Psoas muscle (tissue), 8 donors: ENCODE measurements around the gene ZC3H6. TPM values are rescaled to one million over a fixed set of nuclear protein-coding genes. Genes with fewer than 3 reads are reported as not detected.

Experiments
- ATAC-seq, 4 donors: fragments of 200-7000 bp; cut with Tn5 transposase; one replicate each; pipeline ENCODE4 v1.9.1; 2020; ENCODE audit warnings: moderate library complexity in 3 of 4, mild to moderate bottlenecking in 2 of 4
- DNase-seq, 2 donors: peaks; one replicate each; pipeline ENCODE4 v3.0.0-alpha.2; 2020
- H3K27ac ChIP-seq: fragments of 200-600 bp; one replicate; pipeline ENCODE4 v1.8.0; 2022
- H3K27me3 ChIP-seq, 3 donors: fragments of 200-600 bp in 1 of 3; one replicate each; pipeline versions ENCODE4 v1.6.1 to v1.8.0; 2013 to 2022; ENCODE audit warnings: low read length in 2 of 3, mild to moderate bottlenecking in 2 of 3, moderate library complexity in 1 of 3; ENCODE audit not compliant: insufficient read depth in 3 of 3
- H3K36me3 ChIP-seq, 2 donors: fragments of 200-600 bp in 1 of 2; one replicate each; pipeline versions ENCODE4 v1.6.1 to v1.8.0; 2013 to 2022; ENCODE audit warnings: low read depth in 1 of 2, mild to moderate bottlenecking in 1 of 2, moderate library complexity in 1 of 2; ENCODE audit not compliant: insufficient read depth in 1 of 2
- H3K4me1 ChIP-seq: fragments of 200-600 bp; one replicate; pipeline ENCODE4 v1.8.0; 2022
- H3K4me3 ChIP-seq: fragments of 200-600 bp; one replicate; pipeline ENCODE4 v1.8.0; 2022; ENCODE audit warnings: mild to moderate bottlenecking
- H3K9me3 ChIP-seq: fragments of 200-600 bp; one replicate; pipeline ENCODE4 v1.8.0; 2022
- WGBS, 3 donors: extraction: QIAGEN DNeasy Blood & Tissue Kit; methylation state at CpG; one replicate each; pipeline versions ENCODE4 v1.1.6 to v1.1.7; 2013; 5-methylcytosine and 5-hydroxymethylcytosine counted together
- intact Hi-C, 2 donors: fragments of 100-400 bp; cut with DNase I; formaldehyde crosslinking; loops; one replicate each; pipeline versions ENCODE4 v1.11.0 to v1.14.2; 2022
- polyA plus RNA-seq, 3 donors: library from polyadenylated mRNA; stranded (reverse); fragments of 200-250 nt; gene quantifications; one replicate each; pipeline ENCODE4 v1.2.3, GENCODE V29; 2013
- total RNA-seq, 4 donors: library from RNA; stranded (reverse); fragmentation: NEBNext Ultra II Directional in 2 of 4; extraction: Animal tissue kit (Norgen Biotek cat#: 25700) in 2 of 4; gene quantifications; one replicate each; pipeline versions ENCODE4 v1.2.1 to v1.2.4, GENCODE V29; 2021 to 2023
- TF ChIP-seq, protein P1 (sequence below): fragments of 200-600 bp; IDR thresholded peaks from one replicate; pipeline ENCODE4 v1.8.0; 2022; ENCODE audit warnings: antibody characterized with exemption
- donor health status: healthy with polysubstance abuse.
- donor health status: DM: no; HTN: no; CAD: no; lungs with moderate emphysema.
- donor health status: Bipolar disorder and iron deficiency.
- donor health status: healthy.
- donor health status: DM: yes; HTN: yes; CAD: no.
- donor health status: DM: no; HTN: no; CAD: no.
- donor health status: DM: no; HTN: no; CAD: no.
- donor health status: DM: yes; HTN: yes; CAD: no.

The ZC3H6 gene
- total and polyA plus RNA-seq, 7 donors = 0.81 to 14.6 (median 11.2) TPM

DNA sequence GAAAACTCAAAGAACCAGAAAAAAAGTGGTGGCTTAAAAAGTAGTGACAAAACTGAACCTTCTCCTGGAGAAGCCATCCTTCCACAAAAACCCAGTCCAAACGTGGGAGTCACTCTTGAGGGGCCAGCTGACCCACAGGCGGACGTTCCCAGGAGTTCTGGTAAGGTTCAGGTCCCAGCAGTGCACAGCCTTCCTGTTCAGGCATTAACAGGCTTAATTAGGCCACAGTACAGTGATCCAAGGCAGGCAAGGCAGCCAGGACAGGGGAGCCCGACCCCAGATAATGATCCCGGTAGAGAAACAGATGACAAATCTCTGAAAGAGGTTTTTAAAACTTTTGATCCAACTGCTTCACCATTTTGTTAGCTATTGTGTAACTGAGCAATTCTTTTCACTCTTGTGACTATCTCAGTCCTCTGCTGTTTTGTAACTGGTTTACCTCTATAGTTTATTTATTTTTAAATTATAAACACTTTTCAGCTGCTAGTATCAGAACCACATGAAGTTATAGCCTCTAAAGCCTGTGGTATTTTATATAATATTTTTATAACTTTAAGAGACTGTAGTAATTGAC is 56.8 kb downstream of the ZC3H6 start:
- Histone ChIP-seq H3K9me3 (no peaks in the 10 kb centered on the region), H3K27ac (no peak overlapping the region), H3K27me3 (no peaks in the 10 kb centered on the region), H3K4me3 (no peak overlapping the region), H3K4me1 (no peaks in the 10 kb centered on the region), H3K36me3 (peaks cover 6 to 53% of the 10 kb centered on the region in 2 donors)
- 77 to 78% (median 78%) methylated on average over 5 of the region's 5 CpGs for WGBS, 3 donors
- intact Hi-C loops = no loop called here
- ATAC-seq = no peak
- no peak for DNase-seq
- TF ChIP-seq, protein P1, sequence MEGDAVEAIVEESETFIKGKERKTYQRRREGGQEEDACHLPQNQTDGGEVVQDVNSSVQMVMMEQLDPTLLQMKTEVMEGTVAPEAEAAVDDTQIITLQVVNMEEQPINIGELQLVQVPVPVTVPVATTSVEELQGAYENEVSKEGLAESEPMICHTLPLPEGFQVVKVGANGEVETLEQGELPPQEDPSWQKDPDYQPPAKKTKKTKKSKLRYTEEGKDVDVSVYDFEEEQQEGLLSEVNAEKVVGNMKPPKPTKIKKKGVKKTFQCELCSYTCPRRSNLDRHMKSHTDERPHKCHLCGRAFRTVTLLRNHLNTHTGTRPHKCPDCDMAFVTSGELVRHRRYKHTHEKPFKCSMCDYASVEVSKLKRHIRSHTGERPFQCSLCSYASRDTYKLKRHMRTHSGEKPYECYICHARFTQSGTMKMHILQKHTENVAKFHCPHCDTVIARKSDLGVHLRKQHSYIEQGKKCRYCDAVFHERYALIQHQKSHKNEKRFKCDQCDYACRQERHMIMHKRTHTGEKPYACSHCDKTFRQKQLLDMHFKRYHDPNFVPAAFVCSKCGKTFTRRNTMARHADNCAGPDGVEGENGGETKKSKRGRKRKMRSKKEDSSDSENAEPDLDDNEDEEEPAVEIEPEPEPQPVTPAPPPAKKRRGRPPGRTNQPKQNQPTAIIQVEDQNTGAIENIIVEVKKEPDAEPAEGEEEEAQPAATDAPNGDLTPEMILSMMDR = no peak

DNA sequence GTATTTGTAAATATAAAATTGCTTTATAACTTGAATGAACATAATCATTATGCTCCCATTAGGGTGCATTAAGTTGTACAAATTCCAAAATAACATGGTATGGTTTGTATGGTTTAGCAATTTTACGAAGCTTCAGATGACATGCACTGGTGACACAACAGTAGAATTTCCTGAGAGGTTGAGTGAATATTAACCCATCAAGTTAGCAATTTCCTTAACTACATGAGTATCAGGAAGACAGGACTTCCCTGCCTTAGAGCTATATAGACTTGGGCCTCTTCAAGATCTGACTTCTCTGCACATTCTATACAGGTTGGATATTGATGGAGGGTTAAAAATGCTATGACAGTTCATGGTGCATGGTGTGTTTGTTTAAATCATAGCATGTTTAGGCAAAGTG is 60.2 kb downstream of the ZC3H6 start:
- Histone ChIP-seq H3K4me1 (no peaks in the 10 kb centered on the region), H3K27me3 (no peaks in the 10 kb centered on the region), H3K36me3 (peaks cover 6 to 28% of the 10 kb centered on the region in 2 donors), H3K4me3 (no peak overlapping the region), H3K27ac (no peak overlapping the region), H3K9me3 (no peaks in the 10 kb centered on the region)
- ATAC-seq (no peak), DNase-seq (no peak)
- 95 to 98% (median 97%) methylated on average over 1 of the region's 1 CpG for WGBS, 3 donors
- TF ChIP-seq, protein P1 = no peak
- intact Hi-C loops = no loop called here

DNA sequence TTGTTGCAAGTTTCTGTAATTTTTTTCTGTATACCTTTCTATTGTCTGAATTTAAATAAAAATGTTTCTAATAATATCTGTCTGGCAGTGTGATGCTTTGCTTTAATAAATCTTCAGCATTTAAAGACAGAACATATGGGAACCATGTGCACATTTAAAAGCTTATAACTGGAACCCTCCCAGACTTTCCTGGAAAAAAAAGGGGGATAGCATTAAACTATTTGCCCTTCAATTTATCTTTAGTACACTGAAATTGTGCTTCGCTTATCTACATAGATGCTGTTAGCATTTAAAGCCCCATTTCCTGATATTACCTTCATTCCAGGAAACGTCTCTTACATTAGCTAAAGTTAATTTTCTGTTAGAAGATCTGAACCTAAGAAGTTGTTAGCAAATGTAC is 64.6 kb downstream of the ZC3H6 start:
- Histone ChIP-seq H3K36me3 (peaks cover 0 to 2% of the 10 kb centered on the region in 2 donors), H3K4me1 (no peaks in the 10 kb centered on the region), H3K9me3 (no peaks in the 10 kb centered on the region), H3K4me3 (no peak overlapping the region), H3K27me3 (no peaks in the 10 kb centered on the region), H3K27ac (no peak overlapping the region)
- TF ChIP-seq, protein P1 = no peak
- intact Hi-C loops = no loop called here
- DNase-seq = no peak
- 73 to 82% (median 75%) methylated on average over 2 of the region's 2 CpGs for WGBS, 3 donors
- no peak for ATAC-seq

DNA sequence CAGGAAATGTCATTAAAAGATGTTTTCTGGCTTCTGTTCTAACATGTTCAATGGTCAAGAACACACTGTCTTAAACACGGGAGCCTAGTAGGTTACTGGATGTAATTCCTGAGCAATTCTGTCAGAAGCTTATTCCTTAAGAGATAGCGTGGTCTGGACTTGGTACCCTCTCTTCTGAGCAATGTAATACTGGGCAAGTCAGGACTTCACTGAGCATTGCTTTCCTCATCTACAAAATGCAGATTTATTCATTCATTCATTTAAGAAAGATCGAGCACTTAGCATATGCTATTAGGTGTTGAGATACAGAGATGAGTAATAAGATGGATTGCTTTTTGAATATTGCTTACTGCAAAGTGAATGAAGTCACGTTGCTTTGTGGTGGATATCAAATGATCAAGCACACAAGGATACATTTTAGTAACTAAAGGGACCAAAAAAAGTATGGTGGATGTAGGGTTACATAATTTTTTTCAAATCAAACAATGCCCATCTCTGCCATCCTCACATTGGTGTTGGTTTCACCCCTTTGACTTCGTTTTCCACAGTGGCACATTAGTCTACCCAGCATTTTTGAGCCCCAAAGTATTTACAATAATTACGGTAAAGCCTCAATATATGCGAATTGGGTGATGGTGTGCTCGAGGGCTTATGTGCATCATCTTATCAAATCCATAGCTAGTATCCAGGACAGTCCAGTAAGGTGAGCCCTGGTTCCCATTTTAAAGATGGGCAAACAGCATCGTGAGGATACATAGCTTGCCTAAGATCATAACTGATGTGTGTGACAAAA is 65.3 kb downstream of the ZC3H6 start:
- DNase-seq = no peak
- H3K9me3 ChIP-seq = no peaks in the 10 kb centered on the region
- H3K4me3 ChIP-seq = no peak overlapping the region
- TF ChIP-seq, protein P1 = no peak
- 79 to 84% (median 83%) methylated on average over 9 of the region's 9 CpGs for WGBS, 3 donors
- H3K4me1 ChIP-seq = no peaks in the 10 kb centered on the region
- H3K27ac ChIP-seq = no peak overlapping the region
- ATAC-seq = no peak
- intact Hi-C loops = no loop called here
- no peaks in the 10 kb centered on the region for H3K36me3 ChIP-seq
- H3K27me3 ChIP-seq = no peaks in the 10 kb centered on the region
